Epithelial cell of proximal tubule (primary cell): ENCODE measurements around the gene SHKBP1. TPM values are rescaled to one million over a fixed set of nuclear protein-coding genes. Genes with fewer than 3 reads are reported as not detected.

Experiments used
- DNase-seq: peaks from one replicate; pipeline ENCODE4 v3.0.0-alpha.2; 2011; ENCODE audit warnings: low read depth
- H3K4me3 ChIP-seq: 2 replicates; pipeline ENCODE4 v1.5.1; 2011; ENCODE audit warnings: low read depth, mild to moderate bottlenecking, low read length
- CTCF ChIP-seq: conservative IDR thresholded peaks from 2 replicates; pipeline ENCODE4 v1.5.1; 2012; ENCODE audit warnings: low read depth, mild to moderate bottlenecking, low read length
- total RNA-seq: library from RNA; depleted of rRNA; stranded (reverse); fragments of >200 nt; gene quantifications from 2 replicates; pipeline ENCODE4 v1.2.3, GENCODE V29; 2015

Gene SHKBP1
- total RNA-seq, 1 donor from 2014 or later, result 113 TPM

DNA sequence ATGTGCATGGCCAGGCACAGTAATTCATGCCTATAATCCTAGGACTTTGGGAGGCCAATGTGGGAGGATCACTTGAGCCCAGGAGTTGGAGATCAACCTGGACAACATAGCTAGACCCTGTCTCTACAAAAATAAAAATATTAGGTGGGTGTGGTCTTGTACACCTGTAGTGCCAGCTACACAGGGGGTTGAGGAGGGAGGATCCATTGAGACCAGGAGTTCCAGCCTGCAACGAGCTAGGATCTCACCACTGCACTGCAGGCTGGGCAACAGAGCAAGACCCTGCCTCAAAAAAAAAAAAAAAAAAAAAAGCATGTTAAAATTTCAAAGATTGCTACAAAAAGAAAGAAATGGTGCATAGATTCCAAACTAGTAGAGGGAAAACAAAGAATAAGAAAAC lies 61.7 kb downstream of the SHKBP1 start:
- TF ChIP-seq CTCF, result no peak
- no peak for DNase-seq
- no peak overlapping the region for H3K4me3 ChIP-seq

DNA sequence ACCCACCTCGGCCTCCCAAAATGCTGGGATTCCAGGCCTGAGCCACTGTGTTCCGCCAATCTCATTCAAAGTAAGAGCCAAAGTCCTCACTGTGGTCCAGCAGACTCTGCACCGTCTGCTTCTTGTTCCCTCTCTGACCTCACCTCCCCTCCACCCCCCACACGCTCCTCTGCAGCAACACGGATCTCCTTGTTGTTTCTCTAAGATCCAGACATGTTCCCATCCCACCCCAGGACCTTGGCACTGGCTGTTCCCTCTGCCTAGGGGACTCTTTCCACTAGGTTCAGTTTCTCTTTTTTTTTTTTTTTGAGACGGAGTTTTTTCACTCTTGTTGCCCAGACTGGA lies 62.9 kb downstream of the SHKBP1 start:
- no peak overlapping the region for H3K4me3 ChIP-seq
- no peak for TF ChIP-seq CTCF
- DNase-seq, result no peak

DNA sequence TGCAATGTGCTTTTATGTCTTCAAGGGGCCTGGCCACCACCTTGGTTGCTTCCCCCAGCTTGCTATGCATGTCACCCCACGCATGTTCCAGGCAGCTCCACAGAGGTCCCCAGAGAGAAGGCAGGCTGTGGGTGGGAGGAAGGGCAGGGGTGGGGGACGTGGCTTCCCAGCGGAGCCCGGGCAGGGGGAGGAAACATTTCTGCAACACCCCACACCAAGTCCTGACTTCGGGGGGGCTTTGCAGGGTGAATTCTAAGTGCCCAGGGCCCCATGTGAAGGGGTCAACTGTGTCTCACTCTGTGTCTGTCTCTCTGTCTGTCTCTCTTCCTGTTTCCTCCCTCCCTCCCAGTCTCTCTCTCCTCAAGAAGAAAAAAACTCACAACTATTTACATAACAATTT lies 64.1 kb downstream of the SHKBP1 start:
- no peak for TF ChIP-seq CTCF
- H3K4me3 ChIP-seq, result no peak overlapping the region
- DNase-seq, result no peak

Other genes with a start within 250 kb of the SHKBP1 start
- gene C19orf47, start 228.5 kb upstream of the SHKBP1 start, total RNA-seq, result 10.6 and 13.5 TPM in 2 replicates
- gene PLD3, start 228.2 kb upstream of the SHKBP1 start, total RNA-seq, result 148 and 284 TPM in 2 replicates
- gene HIPK4, start 186.7 kb upstream of the SHKBP1 start, total RNA-seq, result not detected in 2 replicates
- 0.80 and 1.3 TPM in 2 replicates for gene PRX, start 163.5 kb upstream of the SHKBP1 start, total RNA-seq
- 14.2 and 14.5 TPM in 2 replicates for gene SERTAD1, start 150.9 kb upstream of the SHKBP1 start, total RNA-seq
- gene SERTAD3, start 132.5 kb upstream of the SHKBP1 start, total RNA-seq, result 11.3 and 18.1 TPM in 2 replicates
- gene BLVRB, start 111.1 kb upstream of the SHKBP1 start, total RNA-seq, result 29.0 and 34.0 TPM in 2 replicates
- 0.14 and 0.17 TPM in 2 replicates for gene SPTBN4, start 109.9 kb upstream of the SHKBP1 start, total RNA-seq
- 24.4 and 149 TPM in 2 replicates for gene LTBP4, start 24.5 kb downstream of the SHKBP1 start, total RNA-seq
- 13.3 and 32.0 TPM in 2 replicates for gene NUMBL, start 113.8 kb downstream of the SHKBP1 start, total RNA-seq
- 20.9 and 30.5 TPM in 2 replicates for gene COQ8B, start 140.0 kb downstream of the SHKBP1 start, total RNA-seq
- gene ITPKC, start 140.2 kb downstream of the SHKBP1 start, total RNA-seq, result 13.7 and 17.6 TPM in 2 replicates
- gene ACTMAP, start 173.6 kb downstream of the SHKBP1 start, total RNA-seq, result 2.2 and 3.3 TPM in 2 replicates
- gene SNRPA, start 174.3 kb downstream of the SHKBP1 start, total RNA-seq, result 169 and 202 TPM in 2 replicates
- 0.80 TPM in 1 of 2 replicates, not detected in the other for gene MIA, start 198.6 kb downstream of the SHKBP1 start, total RNA-seq
- gene RAB4B, start 201.4 kb downstream of the SHKBP1 start, total RNA-seq, result 20.6 and 23.6 TPM in 2 replicates
- gene EGLN2, start 222.3 kb downstream of the SHKBP1 start, total RNA-seq, result 78.9 and 90.3 TPM in 2 replicates